ENCODE data around the gene LMLN.
"Not testable (repeated sequence)": the region's sequence is repeated elsewhere in the genome, so short reads cannot be mapped to it uniquely, and the experiment has no call there.

LMLN gene, protein sequence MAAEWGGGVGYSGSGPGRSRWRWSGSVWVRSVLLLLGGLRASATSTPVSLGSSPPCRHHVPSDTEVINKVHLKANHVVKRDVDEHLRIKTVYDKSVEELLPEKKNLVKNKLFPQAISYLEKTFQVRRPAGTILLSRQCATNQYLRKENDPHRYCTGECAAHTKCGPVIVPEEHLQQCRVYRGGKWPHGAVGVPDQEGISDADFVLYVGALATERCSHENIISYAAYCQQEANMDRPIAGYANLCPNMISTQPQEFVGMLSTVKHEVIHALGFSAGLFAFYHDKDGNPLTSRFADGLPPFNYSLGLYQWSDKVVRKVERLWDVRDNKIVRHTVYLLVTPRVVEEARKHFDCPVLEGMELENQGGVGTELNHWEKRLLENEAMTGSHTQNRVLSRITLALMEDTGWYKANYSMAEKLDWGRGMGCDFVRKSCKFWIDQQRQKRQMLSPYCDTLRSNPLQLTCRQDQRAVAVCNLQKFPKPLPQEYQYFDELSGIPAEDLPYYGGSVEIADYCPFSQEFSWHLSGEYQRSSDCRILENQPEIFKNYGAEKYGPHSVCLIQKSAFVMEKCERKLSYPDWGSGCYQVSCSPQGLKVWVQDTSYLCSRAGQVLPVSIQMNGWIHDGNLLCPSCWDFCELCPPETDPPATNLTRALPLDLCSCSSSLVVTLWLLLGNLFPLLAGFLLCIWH

GRCh38 chr3:197959891-197960693, at the start of gene LMLN:
LMLN (plus strand) TSS chr3:197960217; CDS start chr3:197960246, 29 bp downstream.
- H3K4me3 ChIP-seq (ENCODE audit: low read depth, low read length) = peak within 1 kb of the TSS; percentile 75
- TF ChIP-seq CTCF (IDR thresholded peaks at IDR 0.05; ENCODE audit: borderline replicate concordance, insufficient read depth, low read depth, low read length) = no peak

DNA sequence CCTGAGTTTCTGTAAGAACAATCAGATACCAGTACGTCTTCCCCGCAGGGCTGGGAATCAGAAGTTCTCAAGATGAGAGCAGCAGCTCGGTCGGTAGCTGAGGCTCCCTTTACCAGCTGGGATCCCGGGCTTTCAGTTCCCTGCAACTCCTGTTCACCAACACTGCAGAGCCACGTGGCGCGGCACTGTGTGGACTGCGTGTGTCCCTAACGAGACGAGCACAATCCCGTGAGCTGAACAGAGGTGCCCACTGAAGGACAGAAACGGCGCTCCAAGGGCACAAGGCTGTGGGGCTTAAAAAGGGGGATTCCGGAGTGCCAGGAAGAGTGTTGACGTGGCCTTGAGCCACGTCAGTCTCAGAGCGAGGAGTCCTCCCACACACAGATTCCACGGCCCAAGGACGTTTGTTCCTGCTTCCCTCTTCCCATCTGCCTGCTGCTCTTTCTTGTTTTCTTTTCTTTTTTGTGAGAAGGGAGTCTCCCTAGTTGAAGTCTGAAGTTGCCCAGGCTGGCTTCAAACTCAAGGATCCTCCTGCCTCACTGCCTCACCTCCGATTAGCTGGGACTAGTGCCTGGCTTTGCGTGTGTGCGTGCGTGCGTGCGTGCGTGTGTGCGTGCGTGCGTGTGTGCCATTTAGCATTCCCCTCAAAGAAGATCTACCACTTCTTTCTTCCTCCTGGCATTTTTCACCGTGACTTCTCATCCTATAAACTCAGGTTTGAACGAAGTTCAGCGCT, 47.1 kb upstream of the LMLN start:
- no peak overlapping the region for H3K4me3 ChIP-seq (ENCODE audit: low read depth, low read length)
- TF ChIP-seq CTCF (IDR thresholded peaks at IDR 0.05; ENCODE audit: borderline replicate concordance, insufficient read depth, low read depth, low read length) = no peak

DNA sequence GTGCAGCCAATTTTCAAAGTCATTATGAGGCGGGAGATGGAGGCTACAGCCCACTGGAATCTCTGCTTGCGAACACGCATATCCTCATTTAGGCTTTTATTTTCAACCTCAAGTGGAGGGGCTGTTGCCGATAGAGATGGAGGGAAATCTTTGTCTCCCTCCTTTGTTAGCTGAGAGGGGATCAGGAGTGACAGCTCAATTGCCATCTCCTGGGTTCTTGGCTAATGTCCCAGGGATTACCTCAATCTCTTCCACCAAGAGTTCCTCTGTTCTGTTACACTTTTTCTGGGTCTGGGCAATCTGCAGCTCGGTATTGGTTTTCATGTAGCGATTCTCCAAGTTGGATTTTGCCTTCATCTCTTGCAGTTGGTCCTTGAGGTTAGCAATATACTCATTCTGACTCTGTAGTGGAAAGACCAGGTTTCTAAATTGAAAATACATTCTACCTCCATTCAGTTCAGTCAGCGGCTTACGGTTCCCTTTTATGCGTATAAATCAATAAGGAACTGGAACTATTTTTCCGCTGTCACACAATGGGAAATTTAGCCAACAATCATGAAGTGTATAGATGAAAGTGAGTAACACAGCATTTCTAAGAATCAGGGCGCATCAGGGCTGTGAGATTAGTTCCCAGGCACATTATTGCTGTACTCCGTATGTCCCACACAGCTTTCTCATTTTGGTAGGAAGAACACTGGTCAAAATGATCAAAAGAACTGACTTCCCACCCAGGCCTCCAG, 46.2 kb upstream of the LMLN start:
- no peak overlapping the region for H3K4me3 ChIP-seq (ENCODE audit: low read depth, low read length)
- TF ChIP-seq CTCF (IDR thresholded peaks at IDR 0.05; ENCODE audit: borderline replicate concordance, insufficient read depth, low read depth, low read length) = no peak

- H3K4me3 ChIP-seq (ENCODE audit: low read depth, low read length) = not testable (repeated sequence)
Measured at GRCh38 chr3:197921429-197922275, 38.4 kb upstream of the LMLN start.

DNA sequence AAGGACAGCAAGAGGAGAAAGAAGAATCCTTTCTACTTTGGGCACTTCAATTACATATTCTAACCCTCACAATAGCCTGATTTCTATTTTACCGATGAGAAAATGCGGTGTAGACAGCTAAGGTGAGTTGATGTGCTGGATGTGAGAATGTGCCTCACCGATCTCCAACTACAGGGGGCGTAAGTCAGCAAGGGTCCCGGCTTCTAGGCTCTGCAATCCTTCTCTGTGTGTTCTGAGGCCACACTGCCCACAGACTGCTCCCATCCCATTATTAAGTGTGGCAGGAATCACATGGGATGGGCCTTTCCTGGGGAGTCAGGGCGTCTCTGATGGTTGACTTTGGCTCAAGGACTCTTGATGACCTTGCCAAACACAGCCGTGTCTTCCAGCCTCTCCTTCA, 33.6 kb upstream of the LMLN start:
- TF ChIP-seq CTCF (IDR thresholded peaks at IDR 0.05; ENCODE audit: borderline replicate concordance, insufficient read depth, low read depth, low read length) = peak; percentile 31; the same call in 1 of the 2 replicates

GRCh38 chr3:197927578-197927977, 32.4 kb upstream of the LMLN start:
- not testable (repeated sequence) for H3K4me3 ChIP-seq (ENCODE audit: low read depth, low read length)

More for the DNA sequence above, 33.6 kb upstream of the LMLN start:
- no peak overlapping the region for H3K4me3 ChIP-seq (ENCODE audit: low read depth, low read length)
